HAP-1 (cell line): ENCODE data around the gene PPP1CA.
A peak's percentile ranks its signal among the peaks of the same experiment; 100 is the strongest.

ENCODE experiments used
- DNase-seq, 2 experiments: peaks; one replicate each; pipeline ENCODE4 v3.0.0-alpha.2; 2016 to 2020; ENCODE audit warnings: low spot score in 2 of 2
- H3K27me3 ChIP-seq: fragments of 250-450 bp; sonication (Bioruptor Pico); 2 replicates; pipeline ENCODE4 v1.5.1; 2020; ENCODE audit warnings: low read depth, mild to moderate bottlenecking, moderate library complexity
- H3K36me3 ChIP-seq: fragments of 250-450 bp; sonication (Bioruptor Pico); replicated peaks from 2 replicates; pipeline ENCODE4 v1.5.1; 2020; ENCODE audit warnings: mild to moderate bottlenecking
- H3K4me1 ChIP-seq: fragments of 250-450 bp; sonication (Bioruptor Pico); 2 replicates; pipeline ENCODE4 v1.5.1; 2020; ENCODE audit warnings: mild to moderate bottlenecking
- H3K4me3 ChIP-seq: fragments of 250-450 bp; sonication (Bioruptor Pico); 2 replicates; pipeline ENCODE4 v1.5.1; 2020; ENCODE audit warnings: mild to moderate bottlenecking, moderate library complexity
- H3K9me3 ChIP-seq: fragments of 250-450 bp; sonication (Bioruptor Pico); 2 replicates; pipeline ENCODE4 v1.5.1; 2020; ENCODE audit warnings: mild to moderate bottlenecking, moderate library complexity
- in situ Hi-C: fragments of 300-500 bp; cut with MboI; formaldehyde crosslinking; loops from 3 replicates; pipeline ENCODE4 v1.14.3; 2020; ENCODE audit warnings: low sequenced_read_pairs, inconsistent platforms, mixed read lengths

Gene PPP1CA

DNA sequence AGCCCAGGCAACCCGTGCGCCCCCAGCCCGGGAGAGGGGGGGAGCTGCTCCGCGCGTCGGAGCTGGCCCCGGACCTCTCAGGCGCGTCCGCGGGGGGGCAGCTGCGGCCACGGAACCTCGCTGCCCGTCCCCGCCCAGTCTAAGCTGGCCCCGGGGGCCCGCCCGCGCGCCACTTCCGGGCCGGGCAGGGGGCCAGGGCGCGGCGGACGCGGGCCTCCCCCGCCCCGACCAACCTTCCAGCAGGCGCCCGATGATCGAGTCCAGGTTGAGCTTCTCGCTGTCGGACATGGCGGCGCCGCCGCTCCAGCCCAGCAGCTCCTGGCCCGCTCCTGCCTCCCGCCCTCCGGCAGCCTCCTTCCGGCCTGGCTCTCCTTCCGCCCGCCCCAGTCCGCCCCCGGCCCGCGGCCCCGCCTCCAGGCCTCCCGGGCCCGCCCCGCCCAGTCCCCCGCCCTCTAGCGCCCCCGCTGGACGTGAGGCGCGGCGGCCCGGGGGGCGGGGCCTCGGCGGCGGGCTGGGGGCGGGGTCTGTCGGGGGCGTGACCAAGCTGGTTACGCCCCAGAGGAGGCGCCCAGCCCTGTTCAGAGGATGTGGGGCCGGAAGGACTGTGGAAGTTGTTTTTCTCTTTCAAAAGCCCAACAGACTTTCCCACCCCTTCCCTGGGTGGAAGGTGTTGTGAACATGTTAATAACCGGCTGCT is at the start of gene PPP1CA:
TSS of gene PPP1CA (minus strand) at position 364 of the 697 bp plus-strand sequence. CDS start at position 288, 76 bp downstream.
- DNase-seq: peak; percentile 81 to 93
- in situ Hi-C loops: no loop called here
- Histone ChIP-seq H3K36me3 (peaks cover 39% of the 10 kb centered on the region), H3K9me3 (no peaks in the 10 kb centered on the region), H3K4me1 (peaks cover 13% of the 10 kb centered on the region), H3K27me3 (no peaks in the 10 kb centered on the region), H3K4me3 (peak within 1 kb of the TSS; percentile 87)

DNA sequence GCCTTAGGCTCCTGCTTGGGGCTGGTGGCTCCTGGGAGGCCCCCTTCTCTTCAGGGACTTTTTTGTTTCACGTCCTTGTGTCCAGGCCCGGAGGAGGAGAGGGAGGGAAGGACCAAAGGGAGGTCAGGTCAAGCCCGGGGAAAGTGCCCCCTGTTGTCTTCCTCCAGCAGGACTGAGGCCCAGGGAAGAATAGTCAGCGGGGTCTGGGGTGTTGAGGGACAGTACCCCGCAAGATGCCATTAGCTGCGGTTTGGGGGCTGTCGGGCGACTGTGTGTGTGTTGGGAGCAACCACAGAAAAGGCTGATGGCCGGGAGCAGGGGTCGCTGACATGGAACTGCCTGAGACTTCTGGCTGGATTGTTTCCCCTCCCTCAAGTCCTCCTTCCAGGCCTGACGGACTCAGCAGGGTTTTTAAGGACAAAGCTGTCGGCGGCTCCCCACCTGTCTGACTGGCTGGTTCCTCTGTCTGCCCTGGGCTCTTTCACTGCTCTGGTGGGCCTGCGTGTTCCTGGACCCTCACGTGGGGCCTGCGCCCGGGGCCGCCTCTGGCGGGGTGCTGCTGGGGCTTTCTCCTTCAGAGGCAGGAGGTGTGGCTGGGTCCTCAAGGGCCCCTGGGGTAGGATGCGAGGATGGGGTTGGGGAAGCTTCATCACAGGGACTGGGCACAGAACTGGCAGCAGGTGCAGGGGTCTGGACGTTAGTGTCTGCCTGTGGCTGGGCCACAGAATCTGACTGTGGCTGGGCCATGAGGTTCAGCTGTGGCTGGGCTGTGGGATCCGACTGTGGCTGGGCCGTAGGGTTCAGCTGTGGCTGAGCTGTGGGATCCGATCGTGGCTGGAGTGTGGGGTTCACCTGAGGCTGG is 49.4 kb upstream of the PPP1CA start:
- Histone ChIP-seq H3K36me3 (no peaks in the 10 kb centered on the region), H3K4me3 (no peak overlapping the region), H3K4me1 (no peaks in the 10 kb centered on the region), H3K27me3 (no peaks in the 10 kb centered on the region), H3K9me3 (no peaks in the 10 kb centered on the region)
- in situ Hi-C loops: no loop called here
- DNase-seq: no peak

DNA sequence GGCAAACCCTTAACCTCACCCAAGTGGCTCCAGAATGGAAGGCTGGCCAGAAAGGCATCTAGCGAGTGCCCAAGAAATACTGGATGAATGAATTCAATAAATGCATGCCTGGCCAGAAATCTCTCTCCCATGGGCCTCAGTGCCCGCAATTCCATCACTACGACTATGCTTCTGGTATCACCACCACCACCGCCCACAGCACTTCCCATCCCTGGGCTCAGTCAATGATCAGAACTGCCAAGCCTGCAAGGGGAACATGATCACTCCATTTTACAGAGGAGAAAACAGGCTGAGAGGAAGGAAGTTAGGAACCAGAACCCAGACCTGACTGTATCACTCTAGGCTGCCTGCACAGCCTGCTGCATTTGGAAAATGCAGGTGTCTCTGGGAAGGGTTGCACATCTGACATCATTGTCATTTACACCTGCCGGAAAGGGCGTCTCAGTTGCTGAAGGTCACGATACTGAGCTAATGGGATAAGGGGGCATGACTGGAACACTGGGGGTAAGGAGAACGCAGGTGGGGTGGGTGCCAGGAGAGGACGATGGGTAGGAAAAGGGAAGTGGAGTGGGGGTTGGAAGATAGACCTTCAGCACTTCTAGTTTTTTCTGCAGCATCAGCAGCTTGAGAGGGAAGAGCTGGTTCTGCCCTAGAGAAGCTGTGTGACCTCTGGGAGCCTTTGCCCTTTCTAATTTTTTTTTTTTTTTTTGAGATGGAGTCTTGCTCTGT is 47.6 kb upstream of the PPP1CA start:
- Histone ChIP-seq H3K4me1 (peaks cover 2% of the 10 kb centered on the region; the same call in 1 of the 2 replicates), H3K4me3 (no peak overlapping the region), H3K36me3 (no peaks in the 10 kb centered on the region), H3K9me3 (no peaks in the 10 kb centered on the region), H3K27me3 (no peaks in the 10 kb centered on the region)
- DNase-seq: no peak
- in situ Hi-C loops: no loop called here

DNA sequence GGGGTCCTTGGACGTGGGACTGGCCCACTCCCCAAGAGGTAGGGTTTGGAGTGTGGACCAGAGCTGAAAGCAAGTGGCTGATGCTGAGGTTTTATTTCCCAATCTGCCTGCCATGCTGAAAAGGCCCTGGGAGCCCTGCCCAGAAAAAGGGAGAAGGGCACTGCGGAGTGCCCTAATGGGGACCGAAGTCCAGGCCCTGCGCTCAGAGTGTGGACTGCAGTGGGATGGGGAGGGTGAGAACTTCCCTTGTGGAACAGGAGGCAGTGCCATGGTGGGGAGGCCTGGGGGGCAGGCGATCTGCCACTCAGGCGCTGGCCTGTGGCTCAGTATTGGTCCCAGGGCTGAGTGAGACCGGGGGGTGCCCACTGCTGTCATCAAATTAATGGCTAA is 46.6 kb upstream of the PPP1CA start:
- in situ Hi-C loops: no loop called here
- H3K4me1 ChIP-seq: peaks cover 4% of the 10 kb centered on the region; the same call in 1 of the 2 replicates
- no peak for DNase-seq
- no peaks in the 10 kb centered on the region for H3K9me3 ChIP-seq
- no peaks in the 10 kb centered on the region for H3K27me3 ChIP-seq
- H3K4me3 ChIP-seq: no peak overlapping the region
- H3K36me3 ChIP-seq: no peaks in the 10 kb centered on the region

DNA sequence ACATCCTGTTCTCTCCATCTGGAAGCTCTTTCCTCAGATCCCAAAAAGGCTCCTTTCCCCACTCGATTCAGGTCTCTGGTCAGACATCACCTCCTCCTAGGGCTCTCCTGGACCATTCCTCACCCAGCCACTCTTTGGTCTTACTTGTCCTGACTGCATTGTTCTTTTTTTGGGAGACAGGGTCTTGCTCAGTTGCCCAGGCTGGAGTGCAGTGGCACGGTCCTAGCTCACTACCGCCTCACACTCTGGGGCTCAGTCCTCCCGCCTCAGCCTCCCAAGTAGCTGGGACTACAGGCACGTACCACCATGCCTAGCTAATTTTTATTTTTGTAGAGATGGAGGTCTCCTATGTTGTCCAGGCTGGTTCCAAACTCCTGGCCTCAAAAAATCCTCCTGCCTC is 43.9 kb upstream of the PPP1CA start:
- in situ Hi-C loops: no loop called here
- Histone ChIP-seq H3K36me3 (peaks cover 7% of the 10 kb centered on the region; the same call in 1 of the 2 replicates), H3K27me3 (no peaks in the 10 kb centered on the region), H3K4me3 (no peak overlapping the region), H3K4me1 (peaks cover 4% of the 10 kb centered on the region; the same call in 1 of the 2 replicates), H3K9me3 (no peaks in the 10 kb centered on the region)
- no peak for DNase-seq

DNA sequence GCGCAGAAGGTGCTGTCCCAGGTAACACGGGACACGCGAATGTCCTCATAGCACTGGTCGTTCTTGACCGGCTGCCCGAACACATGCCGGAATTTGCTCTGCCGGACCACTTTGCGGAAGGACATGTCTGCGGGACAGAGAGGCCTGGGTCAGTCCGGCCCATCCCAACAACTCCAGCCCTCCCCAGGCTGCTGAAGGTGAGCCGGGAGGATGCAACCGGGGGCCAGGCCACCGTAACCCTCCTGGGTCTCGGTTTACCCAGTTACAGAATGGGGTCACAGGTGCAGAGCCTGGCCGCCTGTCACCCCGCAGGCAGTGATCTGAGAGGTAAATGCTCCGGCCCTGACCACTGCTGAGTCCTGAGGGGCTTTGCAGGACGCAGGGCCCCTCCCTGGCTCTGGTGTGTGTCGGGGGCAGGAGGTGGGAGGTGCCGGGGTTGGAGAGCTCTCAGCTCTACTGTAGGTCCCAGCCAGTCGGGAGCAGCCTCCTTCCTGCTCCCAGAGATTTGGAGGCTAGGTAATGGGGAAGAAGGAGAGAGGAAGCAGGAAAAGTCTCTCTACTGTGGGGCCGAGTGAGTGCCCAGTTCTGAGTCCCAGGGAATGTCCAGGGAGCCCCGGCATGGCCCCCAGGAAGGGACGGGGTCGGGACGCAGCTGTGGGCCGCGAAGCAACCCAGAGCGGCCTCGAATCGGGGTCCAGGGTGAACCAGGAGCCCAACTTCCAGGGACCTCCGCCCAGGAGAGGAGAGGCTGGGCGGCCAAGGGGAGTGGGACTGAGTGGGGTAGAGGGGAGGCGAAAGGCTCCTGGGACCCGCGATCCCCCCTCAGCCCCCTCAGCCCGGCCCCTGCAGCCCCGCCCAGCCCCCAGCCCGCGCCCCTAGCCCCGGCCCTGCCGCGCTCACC is 41.1 kb upstream of the PPP1CA start:
- in situ Hi-C loops: no loop called here
- H3K9me3 ChIP-seq: no peaks in the 10 kb centered on the region
- H3K4me1 ChIP-seq: peaks cover 4% of the 10 kb centered on the region; the same call in 1 of the 2 replicates
- peaks cover 17% of the 10 kb centered on the region for H3K36me3 ChIP-seq
- DNase-seq: no peak
- H3K4me3 ChIP-seq: peak overlapping the region; percentile 64
- H3K27me3 ChIP-seq: no peaks in the 10 kb centered on the region

DNA sequence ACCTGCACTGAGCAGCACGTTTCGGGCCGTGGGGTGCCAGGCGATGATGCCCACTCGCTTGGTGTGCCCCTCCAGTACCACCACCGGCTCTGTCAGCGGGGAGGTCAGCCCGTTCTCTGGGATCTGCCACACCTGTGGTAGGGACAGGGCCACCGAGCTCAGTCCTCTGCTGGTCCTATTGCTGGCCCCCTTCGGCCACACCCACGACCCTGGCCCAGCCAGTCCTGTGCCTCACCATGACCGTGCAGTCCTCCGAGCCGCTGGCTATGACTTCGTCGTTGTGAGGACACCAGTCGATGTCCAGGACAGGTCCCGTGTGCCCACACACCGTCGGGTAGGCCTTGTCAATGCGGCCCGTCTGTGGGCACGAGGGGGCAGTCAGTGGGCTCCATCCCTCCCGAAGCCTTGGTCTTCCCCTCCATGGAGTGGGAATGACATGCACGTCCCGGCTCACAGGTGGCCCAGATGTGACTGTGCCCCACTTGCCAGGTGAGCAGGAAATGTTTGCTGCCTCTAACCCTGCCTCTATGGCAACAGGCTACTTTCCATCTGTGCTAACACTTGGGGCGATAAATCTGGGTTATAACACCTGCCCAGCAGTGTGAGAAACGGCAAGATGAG is 40.2 kb upstream of the PPP1CA start:
- Histone ChIP-seq H3K4me3 (no peak overlapping the region), H3K36me3 (peaks cover 23% of the 10 kb centered on the region)
- DNase-seq: no peak

DNA sequence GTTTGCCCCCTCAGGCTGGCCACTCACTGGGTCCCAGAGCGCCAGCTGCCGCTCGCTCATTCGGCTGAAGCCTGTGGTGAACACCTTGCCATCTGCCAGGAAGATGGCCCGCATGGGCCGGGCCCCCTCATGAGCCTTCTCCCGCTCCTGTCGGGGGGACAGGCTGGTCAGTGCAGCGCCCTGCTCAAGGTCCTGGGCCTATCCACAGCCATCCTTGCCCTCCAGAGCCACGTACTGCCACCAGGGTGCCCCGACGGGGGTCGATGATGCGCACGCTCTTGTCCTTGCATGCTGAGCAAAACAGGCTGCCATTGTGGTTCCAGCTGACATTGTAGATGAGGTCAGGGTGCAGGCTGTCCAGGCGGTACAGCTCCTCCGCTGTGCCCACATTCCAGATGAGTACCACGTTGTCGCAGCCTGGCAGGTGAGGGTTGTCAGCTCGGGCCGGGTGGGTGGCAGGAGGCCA is 39.5 kb upstream of the PPP1CA start:
- in situ Hi-C loops: no loop called here
- Histone ChIP-seq H3K4me1 (peaks cover 4% of the 10 kb centered on the region; the same call in 1 of the 2 replicates), H3K27me3 (no peaks in the 10 kb centered on the region), H3K4me3 (no peak overlapping the region), H3K36me3 (peaks cover 30% of the 10 kb centered on the region), H3K9me3 (no peaks in the 10 kb centered on the region)
- no peak for DNase-seq

More for the DNA sequence above, 40.2 kb upstream of the PPP1CA start:
- H3K27me3 ChIP-seq: no peaks in the 10 kb centered on the region
- H3K9me3 ChIP-seq: no peaks in the 10 kb centered on the region
- in situ Hi-C loops: no loop called here
- H3K4me1 ChIP-seq: peaks cover 4% of the 10 kb centered on the region; the same call in 1 of the 2 replicates

DNA sequence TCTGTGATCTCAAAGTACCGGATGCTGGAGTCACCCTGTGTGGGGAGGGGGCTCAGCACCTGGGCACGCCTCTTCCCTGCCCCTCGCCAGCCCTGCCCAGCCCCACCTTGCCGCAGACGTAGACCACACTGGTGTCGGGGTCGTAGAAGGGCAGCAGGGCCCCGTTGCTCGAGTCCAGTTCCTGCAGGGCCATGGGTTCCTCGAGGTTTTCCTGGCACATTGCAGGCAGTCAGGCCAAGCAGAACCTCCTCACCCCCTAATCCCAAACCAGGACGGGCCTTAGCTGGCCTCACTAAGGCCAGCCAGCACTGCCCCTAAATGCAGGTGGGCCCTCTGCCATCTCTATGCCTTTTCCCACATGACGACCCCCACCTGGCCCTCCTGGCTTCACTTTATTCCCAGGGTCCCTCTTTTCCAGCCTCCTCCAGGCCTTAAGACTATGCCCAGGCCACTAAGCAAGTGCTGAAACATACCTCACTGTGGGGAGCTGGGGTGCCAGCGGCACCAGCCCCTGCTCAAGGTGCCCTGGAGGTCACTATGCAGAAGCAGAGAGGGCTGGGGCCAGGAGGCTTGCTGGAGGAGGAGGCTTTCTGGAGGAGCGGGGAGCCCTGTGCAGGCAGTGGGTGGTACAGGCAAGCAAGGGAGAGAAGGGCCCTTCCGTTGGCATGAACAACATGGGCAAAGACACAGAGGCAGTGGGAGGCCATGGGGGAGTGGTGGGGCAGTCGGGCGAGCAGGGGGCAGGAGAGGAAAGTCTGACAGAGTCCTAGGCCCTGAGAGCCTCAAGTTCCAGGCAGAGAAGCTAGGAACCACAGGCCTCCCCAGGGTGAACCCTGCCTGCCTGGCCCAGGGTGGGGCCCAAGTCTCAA is 38.8 kb upstream of the PPP1CA start:
- no peak overlapping the region for H3K4me3 ChIP-seq
- peaks cover 4% of the 10 kb centered on the region; the same call in 1 of the 2 replicates for H3K4me1 ChIP-seq
- no peaks in the 10 kb centered on the region for H3K27me3 ChIP-seq
- no peak for DNase-seq
- H3K36me3 ChIP-seq: peaks cover 36% of the 10 kb centered on the region
- in situ Hi-C loops: no loop called here
- no peaks in the 10 kb centered on the region for H3K9me3 ChIP-seq

DNA sequence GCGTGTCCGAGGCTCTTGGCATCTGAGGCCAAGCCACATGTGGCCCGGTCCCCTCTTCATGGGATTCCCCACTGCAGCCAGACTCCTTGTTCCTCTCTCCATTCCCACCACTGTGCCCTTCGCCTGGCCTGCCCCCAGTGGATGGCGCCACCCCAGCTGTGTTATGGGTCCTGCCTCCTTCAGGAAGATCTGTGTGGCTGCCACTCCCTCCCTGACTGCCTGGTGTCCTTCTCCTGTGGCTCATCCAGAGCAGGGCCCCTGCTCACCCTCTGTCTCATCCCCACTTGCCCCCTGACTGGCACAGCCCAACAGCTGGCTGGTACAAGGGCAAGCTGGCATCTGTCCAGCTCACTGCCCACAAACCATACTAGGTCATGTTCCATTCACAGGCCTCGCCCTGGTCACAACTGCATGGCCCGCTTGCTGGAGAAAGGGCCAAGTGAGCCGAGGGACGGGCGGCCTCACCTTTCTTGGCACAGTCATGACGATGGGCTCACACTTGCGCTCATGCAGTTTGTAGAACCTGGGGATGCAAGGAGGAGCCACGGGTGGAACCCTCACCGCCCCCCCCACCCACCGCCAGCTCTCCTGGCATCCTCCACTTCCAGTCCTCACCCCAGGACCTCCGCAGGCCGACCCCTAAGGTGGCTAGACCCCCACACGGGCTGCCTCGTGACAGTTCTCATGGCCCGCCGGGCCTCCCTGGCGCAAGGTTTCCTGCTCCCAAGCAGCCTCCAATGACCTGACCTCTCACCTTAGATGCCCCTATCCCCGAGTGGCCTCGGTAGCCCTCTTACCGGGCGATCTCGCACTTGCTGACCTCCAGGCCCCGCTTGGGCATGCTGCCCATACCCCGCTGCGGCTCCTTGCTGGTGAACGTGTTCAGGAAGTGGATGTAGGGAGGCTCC is 37.9 kb upstream of the PPP1CA start:
- in situ Hi-C loops: no loop called here
- H3K4me3 ChIP-seq: no peak overlapping the region
- DNase-seq: no peak
- peaks cover 4% of the 10 kb centered on the region; the same call in 1 of the 2 replicates for H3K4me1 ChIP-seq
- H3K27me3 ChIP-seq: no peaks in the 10 kb centered on the region
- no peaks in the 10 kb centered on the region for H3K9me3 ChIP-seq
- peaks cover 45% of the 10 kb centered on the region for H3K36me3 ChIP-seq
